H1 (cell line): ENCODE results near the gene YWHAE. TPM values are rescaled to one million over a fixed set of nuclear protein-coding genes. Genes with fewer than 3 reads are reported as not detected.

Experiments used
- CTCF ChIA-PET: fragments of 300-600 bp; sonication (Branson Sonifier 250); formaldehyde crosslinking; loops from one replicate; lab custom pipeline; 2021; ENCODE audit not compliant: partially characterized antibody; lab: Charles Lee
- POLR2A ChIA-PET: fragments of 300-600 bp; sonication (Branson Sonifier 250); formaldehyde crosslinking; loops from one replicate; lab custom pipeline; 2021; ENCODE audit warnings: inconsistent platforms; ENCODE audit not compliant: partially characterized antibody; lab: Charles Lee
- DNase-seq, 2 experiments: peaks; one replicate each; pipeline versions ENCODE4 v3.0.0 to v3.0.0-alpha.2; 2010 to 2022; ENCODE audit warnings: low spot score in 2 of 2, low read depth in 1 of 2, mixed read lengths in 1 of 2
- FAIRE-seq: peaks from 2 replicates; lab custom pipeline; 2011; peaks lifted over from hg19 to GRCh38; lab: Jason Lieb, UNC
- H2AFZ ChIP-seq: 2 replicates; pipeline ENCODE4 v1.8.1; 2012; ENCODE audit warnings: low read length, inconsistent platforms
- H2AK5ac ChIP-seq: 2 replicates; pipeline ENCODE4 v1.6.1; 2013; ENCODE audit warnings: low read depth, low read length
- H2BK120ac ChIP-seq: replicated peaks from 2 replicates; pipeline ENCODE3; 2013; ENCODE audit warnings: low read depth, low read length, inconsistent platforms
- H2BK12ac ChIP-seq: 2 replicates; pipeline ENCODE4 v1.6.1; 2013; ENCODE audit warnings: low read depth, low read length
- H2BK15ac ChIP-seq: 2 replicates; pipeline ENCODE4 v1.6.1; 2013; ENCODE audit warnings: low read length
- H2BK20ac ChIP-seq: 2 replicates; pipeline ENCODE4 v1.6.1; 2013; ENCODE audit warnings: low read length
- H2BK5ac ChIP-seq: 2 replicates; pipeline ENCODE4 v1.6.1; 2013; ENCODE audit warnings: low read depth, low read length
- H3K14ac ChIP-seq: 2 replicates; pipeline ENCODE4 v1.6.1; 2013; ENCODE audit warnings: inconsistent platforms; ENCODE audit not compliant: insufficient read length
- H3K18ac ChIP-seq: 2 replicates; pipeline ENCODE4 v1.6.1; 2013; ENCODE audit warnings: low read length; ENCODE audit errors: extremely low read depth
- H3K23ac ChIP-seq: 2 replicates; pipeline ENCODE4 v1.6.1; 2013; ENCODE audit warnings: inconsistent platforms; ENCODE audit not compliant: insufficient read length
- H3K23me2 ChIP-seq: 2 replicates; pipeline ENCODE4 v1.6.1; 2013; ENCODE audit warnings: low read depth, low read length
- H3K27ac ChIP-seq: 2 replicates; pipeline ENCODE4 v1.6.1; 2011; ENCODE audit warnings: low read depth, low read length, inconsistent platforms
- H3K27me3 ChIP-seq, 4 experiments: replicated peaks in 1 of 4; 1 replicate in 1 of 4; 2 replicates in 3 of 4; pipeline versions ENCODE4 v1.6.1 to v1.8.1; 2011 to 2013; ENCODE audit warnings: low read length in 3 of 4, mild to moderate bottlenecking in 3 of 4, inconsistent platforms in 2 of 4, mixed read lengths in 2 of 4, moderate library complexity in 1 of 4; ENCODE audit not compliant: control insufficient read depth in 3 of 4, insufficient read depth in 3 of 4; ENCODE audit errors: extremely low read depth in 1 of 4
- H3K36me3 ChIP-seq, 4 experiments: 2 replicates each; pipeline versions ENCODE4 v1.6.1 to v1.8.1; 2011 to 2013; ENCODE audit warnings: mild to moderate bottlenecking in 4 of 4, low read length in 3 of 4, moderate library complexity in 2 of 4, control low read depth in 1 of 4, inconsistent platforms in 1 of 4; ENCODE audit not compliant: insufficient read depth in 4 of 4, control insufficient read depth in 2 of 4
- H3K4ac ChIP-seq: replicated peaks from 2 replicates; pipeline ENCODE3; 2013; ENCODE audit warnings: low read length, low read depth, mixed read lengths, inconsistent platforms; ENCODE audit not compliant: insufficient read length
- H3K4me1 ChIP-seq, 4 experiments: replicated peaks in 1 of 4; 1 replicate in 1 of 4; 2 replicates in 3 of 4; pipeline versions ENCODE4 v1.6.1 to v1.8.1; 2011 to 2013; ENCODE audit warnings: low read length in 3 of 4, inconsistent platforms in 2 of 4, mixed read lengths in 1 of 4; ENCODE audit not compliant: insufficient read depth in 4 of 4, control insufficient read depth in 3 of 4
- H3K4me2 ChIP-seq, 2 experiments: 2 replicates each; pipeline versions ENCODE4 v1.6.1 to v1.8.1; 2011 to 2013; ENCODE audit warnings: low read depth in 2 of 2, low read length in 2 of 2, control low read depth in 1 of 2, inconsistent platforms in 1 of 2, mild to moderate bottlenecking in 1 of 2; ENCODE audit not compliant: insufficient read depth in 1 of 2
- H3K4me3 ChIP-seq, 4 experiments: fragments of 200-600, 300-600 bp in 1 of 4; sonication (generic), shearing (Covaris generic), sonication (Bioruptor Twin) in 1 of 4; 2 replicates each; pipeline versions ENCODE4 v1.5.1 to v1.8.1; 2011 to 2016; ENCODE audit warnings: low read length in 4 of 4, low read depth in 3 of 4, control low read depth in 2 of 4, inconsistent platforms in 2 of 4, mild to moderate bottlenecking in 2 of 4, mixed read lengths in 1 of 4, moderate library complexity in 1 of 4; ENCODE audit not compliant: insufficient read depth in 2 of 4; ENCODE audit errors: extremely low read depth in 1 of 4
- H3K56ac ChIP-seq: replicated peaks from 2 replicates; pipeline ENCODE3; 2013; ENCODE audit warnings: low read depth, mild to moderate bottlenecking, mixed read lengths, low read length, inconsistent platforms; ENCODE audit not compliant: insufficient read length
- H3K79me1 ChIP-seq: 2 replicates; pipeline ENCODE4 v1.6.1; 2013; ENCODE audit warnings: low read depth, low read length, control low read depth
- H3K79me2 ChIP-seq, 2 experiments: 2 replicates each; pipeline versions ENCODE4 v1.6.1 to v1.8.1; 2012 to 2013; ENCODE audit warnings: low read length in 2 of 2, mild to moderate bottlenecking in 2 of 2, inconsistent platforms in 1 of 2; ENCODE audit not compliant: insufficient read depth in 2 of 2, control insufficient read depth in 1 of 2
- H3K9ac ChIP-seq, 4 experiments: replicated peaks in 1 of 4; 1 replicate in 1 of 4; 2 replicates in 3 of 4; pipeline versions ENCODE4 v1.6.1 to v1.8.1; 2011 to 2013; ENCODE audit warnings: low read depth in 3 of 4, low read length in 3 of 4, control low read depth in 2 of 4, mild to moderate bottlenecking in 2 of 4, moderate library complexity in 2 of 4, inconsistent platforms in 1 of 4; ENCODE audit errors: extremely low read depth in 1 of 4
- H3K9me3 ChIP-seq, 2 experiments: 2 replicates each; pipeline versions ENCODE4 v1.6.1 to v1.8.1; 2012 to 2013; ENCODE audit warnings: mild to moderate bottlenecking in 2 of 2, moderate library complexity in 2 of 2, control low read depth in 1 of 2, inconsistent platforms in 1 of 2, low read depth in 1 of 2, low read length in 1 of 2, mixed read lengths in 1 of 2; ENCODE audit not compliant: insufficient read depth in 2 of 2
- H4K20me1 ChIP-seq, 2 experiments: replicated peaks in 1 of 2; 2 replicates each; pipeline versions ENCODE3 to v1.8.1; 2011 to 2013; ENCODE audit warnings: inconsistent platforms in 2 of 2, low read length in 2 of 2, mild to moderate bottlenecking in 1 of 2; ENCODE audit not compliant: insufficient read depth in 2 of 2, control insufficient read depth in 1 of 2
- H4K5ac ChIP-seq: 2 replicates; pipeline ENCODE4 v1.6.1; 2013; ENCODE audit warnings: low read length, low read depth, mixed read lengths, inconsistent platforms; ENCODE audit not compliant: insufficient read length
- H4K8ac ChIP-seq: 2 replicates; pipeline ENCODE4 v1.8.0; 2013; ENCODE audit warnings: mild to moderate bottlenecking, moderate library complexity, low read length, inconsistent platforms; ENCODE audit not compliant: insufficient read depth; ENCODE audit errors: extremely low read depth
- H4K91ac ChIP-seq: replicated peaks from 2 replicates; pipeline ENCODE3; 2013; ENCODE audit warnings: low read length, mixed read lengths, inconsistent platforms; ENCODE audit not compliant: insufficient read length
- ATF2 ChIP-seq: IDR thresholded peaks from 2 replicates; pipeline ENCODE4 v1.6.1; 2012; ENCODE audit warnings: low read length, inconsistent platforms
- CEBPB ChIP-seq: IDR thresholded peaks from 2 replicates; pipeline ENCODE4 v1.6.1; 2012; ENCODE audit warnings: low read depth, low read length
- EGR1 ChIP-seq: IDR thresholded peaks from 2 replicates; pipeline ENCODE4 v1.6.1; 2011; ENCODE audit warnings: low read depth, low read length, borderline replicate concordance
- NRF1 ChIP-seq: IDR thresholded peaks from 2 replicates; pipeline ENCODE4 v1.6.1; 2011; ENCODE audit warnings: mild to moderate bottlenecking, low read depth, low read length, improper control_type of control experiment
- RNF2 ChIP-seq: fragments of 200-900, 300-1000 bp; sonication (generic); IDR thresholded peaks from 2 replicates; pipeline ENCODE4 v1.7.1; 2016; ENCODE audit warnings: borderline replicate concordance, low read depth, mild to moderate bottlenecking, antibody characterized with exemption, low read length; ENCODE audit not compliant: poor library complexity, severe bottlenecking; ENCODE audit errors: missing control alignments
- SP2 ChIP-seq: IDR thresholded peaks from 2 replicates; pipeline ENCODE4 v1.6.1; 2012; ENCODE audit warnings: mild to moderate bottlenecking, low read length, inconsistent platforms
- SP4 ChIP-seq: IDR thresholded peaks from 2 replicates; pipeline ENCODE4 v1.6.1; 2012; ENCODE audit warnings: low read length, inconsistent platforms
- TAF7 ChIP-seq: optimal IDR thresholded peaks from 2 replicates; pipeline ENCODE3; 2011; ENCODE audit warnings: low read depth, mild to moderate bottlenecking, inconsistent platforms, low read length, moderate library complexity, borderline replicate concordance
- USF2 ChIP-seq: IDR thresholded peaks from 2 replicates; pipeline ENCODE4 v1.6.1; 2011; ENCODE audit warnings: low read length, improper control_type of control experiment
- ZNF274 ChIP-seq: IDR thresholded peaks from 2 replicates; pipeline ENCODE4 v1.7.0; 2012; ENCODE audit warnings: low read length, borderline replicate concordance; ENCODE audit errors: extremely low read depth
- WGBS, 2 experiments: shearing (Covaris generic) in 1 of 2; methylation state at CpG; one replicate each; pipeline versions ENCODE4 v1.1.6 to v1.1.7; 2013 to 2015; ENCODE audit warnings: low lambda C conversion rate in 2 of 2, mixed read lengths in 2 of 2, inconsistent platforms in 1 of 2, low coverage in 1 of 2, missing lambda C conversion rate in 1 of 2; ENCODE audit not compliant: insufficient replicate concordance in 2 of 2, insufficient coverage in 1 of 2, insufficient read length in 1 of 2; ENCODE audit errors: extremely low coverage in 1 of 2, missing lambda C conversion rate in 1 of 2; 5-methylcytosine and 5-hydroxymethylcytosine counted together
- polyA plus RNA-seq, 7 experiments: library from polyadenylated mRNA; depleted of rRNA in 3 of 7; stranded (reverse) in 5 of 7; unstranded in 2 of 7; fragments of >200 nt in 5 of 7; fragments of 200-250 nt in 2 of 7; gene quantifications; 1 replicate in 5 of 7; 2 replicates in 1 of 7; 4 replicates in 1 of 7; pipeline versions ENCODE4 v1.2.1 to v1.2.3, GENCODE V29; 2011 to 2013; ENCODE audit warnings: missing spikeins in 2 of 7, mixed read lengths in 2 of 7
- total RNA-seq: library from RNA; stranded (reverse); fragmentation: NEBNext Ultra II Directional; extraction: Animal tissue kit (Norgen Biotek cat#: 25700); gene quantifications from 2 replicates; pipeline ENCODE4 v1.2.1, GENCODE V29; 2021

YWHAE gene
- total and polyA plus RNA-seq, 2 of the 8 experiments (the other 6 are each of a cell fraction or from before 2014, with no cell fraction given), result 559 to 1,186 TPM

GRCh38 chr17:1384905-1385435 lies 15.1 kb downstream of the YWHAE start:
- H3K18ac ChIP-seq, result no peak overlapping the region
- no peak overlapping the region for H4K8ac ChIP-seq
- H3K56ac ChIP-seq, result no peak overlapping the region
- H3K23ac ChIP-seq, result no peak overlapping the region
- H3K36me3 ChIP-seq, result no peaks in the 10 kb centered on the region; a peak in 1 of 8 replicates
- H3K79me2 ChIP-seq, result peaks cover 88 to 99% of the 10 kb centered on the region in 2 experiments
- H3K27ac ChIP-seq, result no peak overlapping the region
- H3K4me2 ChIP-seq, result no peak overlapping the region
- no peak overlapping the region for H3K14ac ChIP-seq
- H2BK120ac ChIP-seq, result no peak overlapping the region
- no peak overlapping the region for H2BK12ac ChIP-seq
- ChIA-PET CTCF (interaction anchor here (1.0 to 3.2 kb wide), 3 partner anchors 19 to 45 kb away, joined by 4 to 18 read pairs (median 10); no protein-coding TSS in a partner anchor), POLR2A (interaction anchor here (0.6 to 5.1 kb wide), 10 partner anchors 11 to 165 kb away, joined by 3 to 52 read pairs (median 4); partner anchors contain the start of genes CRK and YWHAE)
- no peak overlapping the region for H4K5ac ChIP-seq
- peaks cover 41 to 50% of the 10 kb centered on the region in 2 experiments for H4K20me1 ChIP-seq
- no peak overlapping the region for H2BK5ac ChIP-seq
- DNase-seq, result no peak
- H3K9ac ChIP-seq, result no peak overlapping the region
- WGBS, 2 experiments, result 84% methylated on average over 1 of the region's 1 CpG; no CpG with 5 or more reads in 1 of the 2 experiments
- H3K23me2 ChIP-seq, result no peaks in the 10 kb centered on the region
- no peak overlapping the region for H3K4ac ChIP-seq
- no peaks in the 10 kb centered on the region for H3K27me3 ChIP-seq
- H2BK15ac ChIP-seq, result no peak overlapping the region
- H3K9me3 ChIP-seq, result no peaks in the 10 kb centered on the region
- no peak overlapping the region for H2BK20ac ChIP-seq
- H3K4me3 ChIP-seq, result no peak overlapping the region
- FAIRE-seq, result no peak
- H2AK5ac ChIP-seq, result no peak overlapping the region
- H3K79me1 ChIP-seq, result no peaks in the 10 kb centered on the region; the same call in 1 of the 2 replicates
- no peak overlapping the region for H2AFZ ChIP-seq
- TF ChIP-seq ZNF274 (no peak), RNF2 (no peak), TAF7 (no peak), NRF1 (no peak), CEBPB (no peak), EGR1 (no peak), SP4 (no peak), SP2 (no peak), ATF2 (no peak), USF2 (no peak)
- H3K4me1 ChIP-seq, result peaks cover 0 to 3% (median 1%) of the 10 kb centered on the region in 4 experiments; a peak in 3 of 7 replicates
- no peak overlapping the region for H4K91ac ChIP-seq
